ENCODE results near the gene CLN6. TPM values are rescaled to one million over a fixed set of nuclear protein-coding genes. Genes with fewer than 3 reads are reported as not detected.
"Not testable (repeated sequence)": the region's sequence is repeated elsewhere in the genome, so short reads cannot be mapped to it uniquely, and the experiment has no call there.

CLN6 gene
- total RNA-seq, 1 donor from 2014 or later, result 35.3 TPM

DNA sequence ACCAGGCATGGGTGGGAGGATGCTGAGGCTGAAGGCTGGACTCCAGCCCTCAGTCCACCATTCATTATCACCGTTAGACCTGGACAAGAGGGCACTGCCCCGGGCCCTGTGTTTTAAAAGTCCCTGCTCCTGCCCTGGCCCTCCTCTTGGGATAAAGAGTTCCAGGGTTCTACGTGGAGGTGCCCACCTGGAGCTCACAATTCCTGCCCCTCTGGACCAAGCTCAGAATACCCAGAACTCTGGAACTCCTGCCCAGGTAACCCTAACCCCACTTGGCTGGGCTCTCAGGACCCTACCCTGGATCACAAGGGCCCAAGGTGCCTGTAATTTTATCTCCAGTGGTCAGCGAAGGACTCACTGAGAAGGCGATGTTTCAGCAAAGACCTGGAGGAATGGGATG, 25.6 kb downstream of the CLN6 start:
- Mint-ChIP-seq H3K27ac (no peak overlapping the region), H3K9me3 (no peaks in the 10 kb centered on the region), H3K36me3 (no peaks in the 10 kb centered on the region), H3K27me3 (ENCODE audit: low read depth) (no peaks in the 10 kb centered on the region), H3K4me1 (peaks cover 31% of the 10 kb centered on the region), H3K4me3 (no peak overlapping the region)
- no peak for DNase-seq (ENCODE audit: low spot score in 2 of 2, unreplicated experiment in 2 of 2)
- no peak for TF ChIP-seq CTCF (IDR thresholded peaks at IDR 0.05; ENCODE audit: unreplicated experiment)

- no peak for TF ChIP-seq CTCF (IDR thresholded peaks at IDR 0.05; ENCODE audit: unreplicated experiment)
- Mint-ChIP-seq H3K4me3 (no peak overlapping the region), H3K27me3 (ENCODE audit: low read depth) (no peaks in the 10 kb centered on the region), H3K9me3 (no peaks in the 10 kb centered on the region), H3K4me1 (peaks cover 31% of the 10 kb centered on the region), H3K36me3 (no peaks in the 10 kb centered on the region), H3K27ac (no peak overlapping the region)
- DNase-seq (ENCODE audit: low spot score in 2 of 2, unreplicated experiment in 2 of 2), result no peak
Measured at GRCh38 chr15:68203486-68203885, 26.0 kb downstream of the CLN6 start.

DNA sequence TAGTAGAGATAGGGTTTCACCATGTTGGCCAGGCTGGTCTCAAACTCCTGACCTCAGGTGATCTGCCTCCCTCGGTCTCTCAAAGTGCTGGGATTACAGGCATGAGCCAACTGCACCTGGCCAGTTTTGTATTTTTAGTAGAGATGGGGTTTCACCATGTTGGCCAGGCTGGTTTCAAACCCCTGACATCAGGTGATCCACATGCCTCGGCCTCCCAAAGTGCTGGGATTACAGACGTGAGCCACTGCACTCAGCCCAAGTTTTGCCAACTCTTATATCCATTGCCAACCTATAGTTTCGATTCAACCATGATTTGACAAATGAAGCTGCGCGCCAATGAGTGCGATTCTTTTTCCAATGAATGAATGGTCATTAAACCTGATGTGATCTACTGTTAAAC, 26.5 kb downstream of the CLN6 start:
- not testable (repeated sequence) for H3K4me3 Mint-ChIP-seq; H3K27me3 Mint-ChIP-seq (ENCODE audit: low read depth); H3K9me3 Mint-ChIP-seq; H3K27ac Mint-ChIP-seq; H3K36me3 Mint-ChIP-seq; DNase-seq (ENCODE audit: low spot score in 2 of 2, unreplicated experiment in 2 of 2)
- H3K4me1 Mint-ChIP-seq, result peaks cover 31% of the 10 kb centered on the region

- no peaks in the 10 kb centered on the region for H3K27me3 Mint-ChIP-seq (ENCODE audit: low read depth)
- TF ChIP-seq CTCF (IDR thresholded peaks at IDR 0.05; ENCODE audit: unreplicated experiment), result no peak
- H3K4me3 Mint-ChIP-seq, result no peak overlapping the region
- peak overlapping the region; percentile 2 for H3K27ac Mint-ChIP-seq
- H3K36me3 Mint-ChIP-seq, result peaks cover 2% of the 10 kb centered on the region
- H3K4me1 Mint-ChIP-seq, result peaks cover 31% of the 10 kb centered on the region
- DNase-seq (ENCODE audit: low spot score in 2 of 2, unreplicated experiment in 2 of 2), result no peak
- no peaks in the 10 kb centered on the region for H3K9me3 Mint-ChIP-seq
Measured at GRCh38 chr15:68201879-68202261, 27.7 kb downstream of the CLN6 start.

DNA sequence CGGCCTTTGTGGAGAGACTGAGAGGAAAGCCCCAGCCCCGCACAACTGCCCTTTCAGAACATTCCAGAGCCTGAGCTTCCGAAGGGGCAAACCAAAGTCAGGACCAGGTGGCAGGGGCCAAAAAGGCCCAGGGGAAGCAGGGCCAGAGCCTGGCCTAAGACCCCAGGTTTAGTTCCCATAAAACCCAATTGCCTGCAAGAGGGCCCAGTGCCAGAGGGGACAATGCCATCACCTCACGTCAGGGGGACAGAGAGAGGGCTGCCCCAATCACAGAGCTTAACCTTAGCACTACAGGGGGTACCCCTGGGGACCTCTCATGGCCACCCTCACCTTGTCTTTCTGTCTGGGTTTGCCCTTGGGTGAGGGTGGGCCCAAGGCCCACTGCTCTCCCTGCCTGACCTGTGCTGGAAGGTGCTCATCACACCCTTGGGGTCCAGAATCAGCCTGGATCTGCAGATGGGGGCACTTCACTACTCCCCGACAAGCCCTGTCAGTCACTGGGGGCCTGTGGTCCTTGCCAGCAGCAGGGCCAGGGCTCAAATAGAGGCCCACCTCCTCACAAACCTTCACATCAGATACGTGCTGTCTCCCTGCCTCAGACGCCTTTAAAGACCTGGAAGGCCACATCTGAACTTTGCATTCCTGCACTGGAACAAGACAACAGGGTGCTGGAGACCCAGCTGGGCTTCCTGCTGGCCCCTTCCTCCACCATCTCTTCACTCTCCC, 28.2 kb downstream of the CLN6 start:
- H3K4me1 Mint-ChIP-seq, result peaks cover 31% of the 10 kb centered on the region
- H3K9me3 Mint-ChIP-seq, result no peaks in the 10 kb centered on the region
- H3K27ac Mint-ChIP-seq, result peak overlapping the region; percentile 2
- DNase-seq (ENCODE audit: low spot score in 2 of 2, unreplicated experiment in 2 of 2), result no peak
- no peak overlapping the region for H3K4me3 Mint-ChIP-seq
- no peak for TF ChIP-seq CTCF (IDR thresholded peaks at IDR 0.05; ENCODE audit: unreplicated experiment)
- H3K36me3 Mint-ChIP-seq, result peaks cover 2% of the 10 kb centered on the region
- H3K27me3 Mint-ChIP-seq (ENCODE audit: low read depth), result no peaks in the 10 kb centered on the region

- peak overlapping the region; percentile 34 for H3K27ac Mint-ChIP-seq
- no peak for DNase-seq (ENCODE audit: low spot score in 2 of 2, unreplicated experiment in 2 of 2)
Measured at GRCh38 chr15:68200016-68200861, 29.3 kb downstream of the CLN6 start.

More at GRCh38 chr15:68200016-68200861, 29.3 kb downstream of the CLN6 start:
- Mint-ChIP-seq H3K9me3 (no peaks in the 10 kb centered on the region), H3K27me3 (ENCODE audit: low read depth) (no peaks in the 10 kb centered on the region), H3K4me3 (no peak overlapping the region), H3K36me3 (peaks cover 3% of the 10 kb centered on the region), H3K4me1 (peaks cover 26% of the 10 kb centered on the region)
- TF ChIP-seq CTCF (IDR thresholded peaks at IDR 0.05; ENCODE audit: unreplicated experiment), result no peak

Data from mesothelial cell of epicardium (in vitro differentiated cells).